ENCODE measurements around the gene ARHGAP44. TPM values are rescaled to one million over a fixed set of nuclear protein-coding genes. Genes with fewer than 3 reads are reported as not detected.

The ARHGAP44 gene
- total and polyA plus RNA-seq, 2 of the 13 experiments (the other 11 are each of a cell fraction or from before 2014, with no cell fraction given), result 0.79 to 3.1 TPM

DNA sequence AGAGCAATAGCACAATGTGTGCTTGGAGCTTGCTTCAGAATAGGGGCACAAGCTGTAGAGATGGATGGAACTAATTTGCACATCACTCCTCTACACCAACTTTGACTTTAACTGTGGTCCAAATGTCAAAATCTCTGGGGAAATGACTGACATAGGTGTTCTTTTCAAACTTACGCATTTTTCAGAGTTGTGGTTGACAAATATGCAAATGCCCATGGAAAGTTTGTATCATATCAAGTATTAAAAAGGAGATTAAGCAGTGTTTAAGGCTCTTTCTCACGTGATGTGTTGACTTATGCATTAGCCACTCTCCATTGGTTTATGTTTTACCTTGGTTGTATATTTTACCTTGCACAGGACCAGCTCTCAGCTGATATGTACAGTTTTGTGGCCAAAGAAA lies 151.4 kb downstream of the ARHGAP44 start:
- intact Hi-C loops (cut with micrococcal nuclease; ENCODE audit: unreplicated experiment), result no loop called here
- Histone ChIP-seq H3K27me3 (ENCODE audit: control insufficient read depth in 1 of 2, insufficient read depth in 2 of 2, low read length in 2 of 2) (no peaks in the 10 kb centered on the region), H3K79me2 (ENCODE audit: insufficient read depth, low read length) (no peaks in the 10 kb centered on the region), H3K9ac (ENCODE audit: insufficient read depth, low read depth, low read length) (no peak overlapping the region), H3K4me1 (ENCODE audit: insufficient read depth, low read length) (no peaks in the 10 kb centered on the region), H3K4me3 (replicated peaks in 1 of 3; ENCODE audit: insufficient read depth in 1 of 3, low read depth in 2 of 3, low read length in 3 of 3) (no peak overlapping the region), H3K27ac (ENCODE audit: extremely low read length, insufficient read depth, low read length) (no peak overlapping the region), H3K36me3 (replicated peaks in 1 of 2; ENCODE audit: control insufficient read depth in 1 of 2, insufficient read depth in 2 of 2, low read length in 2 of 2) (no peaks in the 10 kb centered on the region), H3K4me2 (ENCODE audit: low read depth, low read length) (no peak overlapping the region), H4K20me1 (ENCODE audit: insufficient read depth, low read length) (no peaks in the 10 kb centered on the region), H2AFZ (ENCODE audit: low read length) (no peak overlapping the region), H3K9me3 (ENCODE audit: low read length) (no peaks in the 10 kb centered on the region)
- in situ Hi-C loops (cut with HindIII; ENCODE audit: extremely low pct_ligation_motif_present, low pct_unique_long_range_greater_than_20kb), result no loop called here
- DNase-seq (ENCODE audit: low spot score) (no peak), FAIRE-seq (no peak), ATAC-seq (no peak)
- no TSS peak for BruUV-seq (replicated peaks)
- WGBS (ENCODE audit: low lambda C conversion rate), result 25% methylated on average over 2 of the region's 2 CpGs
- CTCF ChIA-PET (ENCODE audit: low intra/inter-chr PET ratio, low total read pairs), result no interaction called here
- no peak for TF ChIP-seq ZC3H13 (CRISPR knock-in tag; IDR thresholded peaks at IDR 0.05)
- TF ChIP-seq ESRRA (CRISPR knock-in tag; IDR thresholded peaks at IDR 0.05; ENCODE audit: low read depth), result no peak
- TF ChIP-seq RBM39 (IDR thresholded peaks at IDR 0.05; ENCODE audit: low read depth, low read length, poor library complexity, severe bottlenecking), result no peak
- TF ChIP-seq, protein P1, sequence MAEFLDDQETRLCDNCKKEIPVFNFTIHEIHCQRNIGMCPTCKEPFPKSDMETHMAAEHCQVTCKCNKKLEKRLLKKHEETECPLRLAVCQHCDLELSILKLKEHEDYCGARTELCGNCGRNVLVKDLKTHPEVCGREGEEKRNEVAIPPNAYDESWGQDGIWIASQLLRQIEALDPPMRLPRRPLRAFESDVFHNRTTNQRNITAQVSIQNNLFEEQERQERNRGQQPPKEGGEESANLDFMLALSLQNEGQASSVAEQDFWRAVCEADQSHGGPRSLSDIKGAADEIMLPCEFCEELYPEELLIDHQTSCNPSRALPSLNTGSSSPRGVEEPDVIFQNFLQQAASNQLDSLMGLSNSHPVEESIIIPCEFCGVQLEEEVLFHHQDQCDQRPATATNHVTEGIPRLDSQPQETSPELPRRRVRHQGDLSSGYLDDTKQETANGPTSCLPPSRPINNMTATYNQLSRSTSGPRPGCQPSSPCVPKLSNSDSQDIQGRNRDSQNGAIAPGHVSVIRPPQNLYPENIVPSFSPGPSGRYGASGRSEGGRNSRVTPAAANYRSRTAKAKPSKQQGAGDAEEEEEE (CRISPR knock-in tag; IDR thresholded peaks at IDR 0.05; ENCODE audit: borderline replicate concordance), result no peak
- no peak for TF ChIP-seq ZNF75D (CRISPR knock-in tag; IDR thresholded peaks at IDR 0.05; ENCODE audit: borderline replicate concordance)
- TF ChIP-seq ZNF441 (CRISPR knock-in tag; IDR thresholded peaks at IDR 0.05; ENCODE audit: borderline replicate concordance), result no peak
- TF ChIP-seq, protein P2, sequence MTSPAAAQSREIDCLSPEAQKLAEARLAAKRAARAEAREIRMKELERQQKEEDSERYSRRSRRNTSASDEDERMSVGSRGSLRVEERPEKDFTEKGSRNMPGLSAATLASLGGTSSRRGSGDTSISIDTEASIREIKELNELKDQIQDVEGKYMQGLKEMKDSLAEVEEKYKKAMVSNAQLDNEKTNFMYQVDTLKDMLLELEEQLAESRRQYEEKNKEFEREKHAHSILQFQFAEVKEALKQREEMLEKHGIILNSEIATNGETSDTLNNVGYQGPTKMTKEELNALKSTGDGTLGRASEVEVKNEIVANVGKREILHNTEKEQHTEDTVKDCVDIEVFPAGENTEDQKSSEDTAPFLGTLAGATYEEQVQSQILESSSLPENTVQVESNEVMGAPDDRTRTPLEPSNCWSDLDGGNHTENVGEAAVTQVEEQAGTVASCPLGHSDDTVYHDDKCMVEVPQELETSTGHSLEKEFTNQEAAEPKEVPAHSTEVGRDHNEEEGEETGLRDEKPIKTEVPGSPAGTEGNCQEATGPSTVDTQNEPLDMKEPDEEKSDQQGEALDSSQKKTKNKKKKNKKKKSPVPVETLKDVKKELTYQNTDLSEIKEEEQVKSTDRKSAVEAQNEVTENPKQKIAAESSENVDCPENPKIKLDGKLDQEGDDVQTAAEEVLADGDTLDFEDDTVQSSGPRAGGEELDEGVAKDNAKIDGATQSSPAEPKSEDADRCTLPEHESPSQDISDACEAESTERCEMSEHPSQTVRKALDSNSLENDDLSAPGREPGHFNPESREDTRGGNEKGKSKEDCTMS (CRISPR knock-in tag; conservative IDR thresholded peaks at IDR 0.05), result no peak
- no peak for TF ChIP-seq GATA4 (IDR thresholded peaks at IDR 0.05; ENCODE audit: borderline replicate concordance, low read depth)
- TF ChIP-seq, protein P3, sequence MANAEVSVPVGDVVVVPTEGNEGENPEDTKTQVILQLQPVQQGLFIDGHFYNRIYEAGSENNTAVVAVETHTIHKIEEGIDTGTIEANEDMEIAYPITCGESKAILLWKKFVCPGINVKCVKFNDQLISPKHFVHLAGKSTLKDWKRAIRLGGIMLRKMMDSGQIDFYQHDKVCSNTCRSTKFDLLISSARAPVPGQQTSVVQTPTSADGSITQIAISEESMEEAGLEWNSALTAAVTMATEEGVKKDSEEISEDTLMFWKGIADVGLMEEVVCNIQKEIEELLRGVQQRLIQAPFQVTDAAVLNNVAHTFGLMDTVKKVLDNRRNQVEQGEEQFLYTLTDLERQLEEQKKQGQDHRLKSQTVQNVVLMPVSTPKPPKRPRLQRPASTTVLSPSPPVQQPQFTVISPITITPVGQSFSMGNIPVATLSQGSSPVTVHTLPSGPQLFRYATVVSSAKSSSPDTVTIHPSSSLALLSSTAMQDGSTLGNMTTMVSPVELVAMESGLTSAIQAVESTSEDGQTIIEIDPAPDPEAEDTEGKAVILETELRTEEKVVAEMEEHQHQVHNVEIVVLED (CRISPR knock-in tag; IDR thresholded peaks at IDR 0.05; ENCODE audit: borderline replicate concordance), result no peak
- POLR2A ChIA-PET, result no interaction called here

Data from HepG2 (cell line).